Naive thymus-derived CD4-positive, alpha-beta T cell (primary cell): ENCODE data around the gene TTC7B. TPM values are rescaled to one million over a fixed set of nuclear protein-coding genes. Genes with fewer than 3 reads are reported as not detected.

Experiments
- ATAC-seq: fragments of 150-1000 bp; cut with Tn5 transposase; 2 replicates; pipeline ENCODE4 v1.10.0; 2021; ENCODE audit warnings: mild to moderate bottlenecking, moderate library complexity
- CTCF ChIA-PET: fragments of 350-600 bp; sonication (Branson Sonifier 250); formaldehyde crosslinking; loops from one replicate; lab custom pipeline; 2021; ENCODE audit warnings: antibody characterized with exemption; lab: Charles Lee
- POLR2A ChIA-PET: fragments of 350-600 bp; sonication (Branson Sonifier 250); formaldehyde crosslinking; loops from one replicate; lab custom pipeline; 2021; ENCODE audit warnings: antibody characterized with exemption, inconsistent platforms; lab: Charles Lee
- DNase-seq, 9 donors: peaks; one replicate each; pipeline versions ENCODE4 v3.0.0 to v3.0.0-alpha.2; 2020 to 2022; ENCODE audit warnings: mixed read lengths in 1 of 9
- H3K27ac ChIP-seq: one replicate; pipeline ENCODE4 v1.7.0; 2013; ENCODE audit warnings: mild to moderate bottlenecking, low read depth, low read length, moderate library complexity
- H3K27me3 ChIP-seq, 2 donors: one replicate each; pipeline ENCODE4 v1.7.0; 2013; ENCODE audit warnings: low read length in 2 of 2, mild to moderate bottlenecking in 2 of 2, moderate library complexity in 2 of 2; ENCODE audit not compliant: control insufficient read depth in 2 of 2, insufficient read depth in 2 of 2
- H3K36me3 ChIP-seq, 3 experiments: 1 replicate in 2 of 3; 2 replicates in 1 of 3; pipeline ENCODE4 v1.7.0; 2013; ENCODE audit warnings: low read length in 3 of 3, mild to moderate bottlenecking in 3 of 3, moderate library complexity in 1 of 3; ENCODE audit not compliant: insufficient read depth in 3 of 3, control insufficient read depth in 2 of 3
- H3K4me1 ChIP-seq, 2 donors: one replicate each; pipeline ENCODE4 v1.7.0; 2013; ENCODE audit warnings: low read length in 2 of 2, mild to moderate bottlenecking in 2 of 2, moderate library complexity in 1 of 2; ENCODE audit not compliant: control insufficient read depth in 2 of 2, insufficient read depth in 2 of 2
- H3K4me3 ChIP-seq: 2 replicates; pipeline ENCODE4 v1.7.0; 2013; ENCODE audit warnings: mild to moderate bottlenecking, low read length
- H3K9me3 ChIP-seq, 3 experiments: 1 replicate in 2 of 3; 2 replicates in 1 of 3; pipeline ENCODE4 v1.7.0; 2013; ENCODE audit warnings: low read length in 3 of 3; ENCODE audit not compliant: control insufficient read depth in 2 of 3
- H3K27ac Mint-ChIP-seq, 9 donors: one replicate each; pipeline ENCODE4 v1.8.0; 2020 to 2022; ENCODE audit warnings: mixed read lengths in 9 of 9, mild to moderate bottlenecking in 8 of 9, moderate library complexity in 5 of 9, inconsistent platforms in 2 of 9
- H3K27me3 Mint-ChIP-seq, 5 donors: one replicate each; pipeline ENCODE4 v1.8.0; 2021 to 2022; ENCODE audit warnings: mixed read lengths in 5 of 5, mild to moderate bottlenecking in 1 of 5
- H3K36me3 Mint-ChIP-seq, 5 donors: one replicate each; pipeline ENCODE4 v1.8.0; 2020 to 2022; ENCODE audit warnings: mixed read lengths in 5 of 5, mild to moderate bottlenecking in 3 of 5, inconsistent platforms in 1 of 5
- H3K4me1 Mint-ChIP-seq, 7 donors: one replicate each; pipeline ENCODE4 v1.8.0; 2020 to 2022; ENCODE audit warnings: mixed read lengths in 7 of 7, mild to moderate bottlenecking in 3 of 7, inconsistent platforms in 1 of 7
- H3K4me3 Mint-ChIP-seq, 10 donors: one replicate each; pipeline ENCODE4 v1.8.0; 2020 to 2022; ENCODE audit warnings: mild to moderate bottlenecking in 10 of 10, mixed read lengths in 10 of 10, moderate library complexity in 6 of 10, inconsistent platforms in 2 of 10
- H3K9me3 Mint-ChIP-seq, 11 donors: one replicate each; pipeline ENCODE4 v1.8.0; 2020 to 2022; ENCODE audit warnings: mixed read lengths in 11 of 11, mild to moderate bottlenecking in 4 of 11, inconsistent platforms in 1 of 11, moderate library complexity in 1 of 11
- intact Hi-C, 2 donors: fragments of 100-400 bp; cut with micrococcal nuclease; formaldehyde crosslinking; loops; one replicate each; pipeline ENCODE4 v1.15.1; 2023
- polyA plus RNA-seq, 2 donors: library from polyadenylated mRNA; unstranded; fragments of 300-500 nt; fragmentation: Illumina TruSeq; gene quantifications; one replicate each; pipeline ENCODE4 v1.2.3, GENCODE V29; 2021
- total RNA-seq, 6 experiments: library from RNA in 5 of 6; stranded (reverse) in 5 of 6; gene quantifications; 1 replicate in 5 of 6; 2 replicates in 1 of 6; pipeline ENCODE4 v1.2.3 and lab custom pipeline; 2021 to 2026

Gene TTC7B
- total and polyA plus RNA-seq, 7 experiments from 2014 or later: 0.08 to 9.5 (median 3.4) TPM; not detected in 2

- peaks cover 0 to 7% (median 3%) of the 10 kb centered on the region in 5 donors for H3K27me3 Mint-ChIP-seq
- ChIA-PET CTCF (no interaction called here), POLR2A (no interaction called here)
- no peak overlapping the region for H3K27ac Mint-ChIP-seq
- no peaks in the 10 kb centered on the region for H3K36me3 ChIP-seq
- H3K36me3 Mint-ChIP-seq: no peaks in the 10 kb centered on the region
- intact Hi-C loops: no loop called here
- DNase-seq (no peak), ATAC-seq (no peak)
- no peaks in the 10 kb centered on the region for H3K9me3 ChIP-seq
- H3K4me3 ChIP-seq: no peak overlapping the region
- H3K9me3 Mint-ChIP-seq: no peaks in the 10 kb centered on the region
- no peak overlapping the region for H3K4me3 Mint-ChIP-seq
- H3K27me3 ChIP-seq: no peaks in the 10 kb centered on the region
- peaks cover 0 to 2% (median 0%) of the 10 kb centered on the region in 7 donors for H3K4me1 Mint-ChIP-seq
- no peaks in the 10 kb centered on the region for H3K4me1 ChIP-seq
- H3K27ac ChIP-seq: no peak overlapping the region
These were observed 205.7 kb downstream of the TTC7B start for GRCh38 chr14:90610346-90611040.

GRCh38 chr14:90609376-90609775, 206.9 kb downstream of the TTC7B start:
- Mint-ChIP-seq H3K4me3 (no peak overlapping the region), H3K9me3 (no peaks in the 10 kb centered on the region), H3K27me3 (peaks cover 0 to 12% (median 6%) of the 10 kb centered on the region in 5 donors), H3K36me3 (no peaks in the 10 kb centered on the region), H3K4me1 (peaks cover 0 to 2% (median 0%) of the 10 kb centered on the region in 7 donors), H3K27ac (no peak overlapping the region)
- Histone ChIP-seq H3K27me3 (no peaks in the 10 kb centered on the region), H3K27ac (no peak overlapping the region), H3K4me1 (no peaks in the 10 kb centered on the region), H3K36me3 (no peaks in the 10 kb centered on the region), H3K9me3 (no peaks in the 10 kb centered on the region), H3K4me3 (no peak overlapping the region)
- no peak for ATAC-seq
- ChIA-PET CTCF (interaction anchor here (0.6 kb wide), 1 partner anchor 361 kb away, joined by 4 read pairs; no protein-coding TSS in a partner anchor), POLR2A (no interaction called here)
- intact Hi-C loops: no loop called here
- no peak for DNase-seq

GRCh38 chr14:90608929-90609341, 207.3 kb downstream of the TTC7B start:
- intact Hi-C loops: no loop called here
- Histone ChIP-seq H3K27ac (no peak overlapping the region), H3K27me3 (no peaks in the 10 kb centered on the region), H3K9me3 (no peaks in the 10 kb centered on the region), H3K4me3 (no peak overlapping the region), H3K4me1 (no peaks in the 10 kb centered on the region), H3K36me3 (no peaks in the 10 kb centered on the region)
- H3K27ac Mint-ChIP-seq: no peak overlapping the region
- peaks cover 0 to 2% (median 0%) of the 10 kb centered on the region in 7 donors for H3K4me1 Mint-ChIP-seq
- no peak for DNase-seq
- H3K4me3 Mint-ChIP-seq: no peak overlapping the region
- ATAC-seq: peak; percentile 44
- H3K36me3 Mint-ChIP-seq: no peaks in the 10 kb centered on the region
- ChIA-PET CTCF (interaction anchor here (0.6 kb wide), 1 partner anchor 360 kb away, joined by 4 read pairs; no protein-coding TSS in a partner anchor), POLR2A (no interaction called here)
- H3K27me3 Mint-ChIP-seq: peaks cover 0 to 16% (median 7%) of the 10 kb centered on the region in 5 donors
- H3K9me3 Mint-ChIP-seq: no peaks in the 10 kb centered on the region

GRCh38 chr14:90608281-90608680, 207.9 kb downstream of the TTC7B start:
- Mint-ChIP-seq H3K4me3 (no peak overlapping the region), H3K4me1 (peaks cover 0 to 2% (median 0%) of the 10 kb centered on the region in 7 donors), H3K36me3 (no peaks in the 10 kb centered on the region), H3K27ac (no peak overlapping the region), H3K27me3 (peaks cover 0 to 20% (median 10%) of the 10 kb centered on the region in 5 donors), H3K9me3 (no peaks in the 10 kb centered on the region)
- no peaks in the 10 kb centered on the region for H3K9me3 ChIP-seq
- CTCF ChIA-PET: no interaction called here
- H3K4me1 ChIP-seq: no peaks in the 10 kb centered on the region
- no peak overlapping the region for H3K27ac ChIP-seq
- no peak overlapping the region for H3K4me3 ChIP-seq
- intact Hi-C loops: no loop called here
- POLR2A ChIA-PET: no interaction called here
- ATAC-seq (no peak), DNase-seq (no peak)
- H3K36me3 ChIP-seq: no peaks in the 10 kb centered on the region
- H3K27me3 ChIP-seq: no peaks in the 10 kb centered on the region

GRCh38 chr14:90607141-90607540, 209.1 kb downstream of the TTC7B start:
- H3K27me3 Mint-ChIP-seq: peaks cover 4 to 26% (median 10%) of the 10 kb centered on the region in 5 donors
- no peak for ATAC-seq
- H3K4me3 Mint-ChIP-seq: no peak overlapping the region
- H3K36me3 ChIP-seq: no peaks in the 10 kb centered on the region
- ChIA-PET CTCF (no interaction called here), POLR2A (no interaction called here)
- no peaks in the 10 kb centered on the region for H3K9me3 ChIP-seq
- H3K4me1 Mint-ChIP-seq: peaks cover 0 to 2% (median 0%) of the 10 kb centered on the region in 7 donors
- H3K36me3 Mint-ChIP-seq: no peaks in the 10 kb centered on the region
- no peaks in the 10 kb centered on the region for H3K4me1 ChIP-seq
- no peaks in the 10 kb centered on the region for H3K27me3 ChIP-seq
- H3K9me3 Mint-ChIP-seq: no peaks in the 10 kb centered on the region
- intact Hi-C loops: no loop called here
- DNase-seq: no peak
- H3K4me3 ChIP-seq: no peak overlapping the region
- no peak overlapping the region for H3K27ac ChIP-seq
- H3K27ac Mint-ChIP-seq: no peak overlapping the region

GRCh38 chr14:90606434-90606833, 209.8 kb downstream of the TTC7B start:
- Histone ChIP-seq H3K36me3 (no peaks in the 10 kb centered on the region), H3K4me3 (no peak overlapping the region), H3K9me3 (no peaks in the 10 kb centered on the region), H3K27ac (no peak overlapping the region), H3K27me3 (no peaks in the 10 kb centered on the region), H3K4me1 (no peaks in the 10 kb centered on the region)
- no peaks in the 10 kb centered on the region for H3K36me3 Mint-ChIP-seq
- no peaks in the 10 kb centered on the region for H3K9me3 Mint-ChIP-seq
- no peak for ATAC-seq
- H3K27ac Mint-ChIP-seq: no peak overlapping the region
- ChIA-PET POLR2A (interaction anchor here (0.6 kb wide), 1 partner anchor 1147 kb away, joined by 3 read pairs; no protein-coding TSS in a partner anchor), CTCF (no interaction called here)
- intact Hi-C loops: no loop called here
- H3K27me3 Mint-ChIP-seq: peaks cover 4 to 26% (median 10%) of the 10 kb centered on the region in 5 donors
- no peak overlapping the region for H3K4me3 Mint-ChIP-seq
- DNase-seq: no peak
- peaks cover 0 to 2% (median 0%) of the 10 kb centered on the region in 7 donors for H3K4me1 Mint-ChIP-seq

- H3K27me3 ChIP-seq: no peaks in the 10 kb centered on the region
- H3K4me1 Mint-ChIP-seq: peaks cover 0 to 2% (median 0%) of the 10 kb centered on the region in 7 donors
- intact Hi-C loops: no loop called here
- H3K27ac Mint-ChIP-seq: peak overlapping the region in 1 of 9 donors; percentile 13
- ATAC-seq (no peak), DNase-seq (no peak)
- ChIA-PET POLR2A (no interaction called here), CTCF (interaction anchor here (0.6 kb wide), 1 partner anchor 429 kb away, joined by 3 read pairs; no protein-coding TSS in a partner anchor)
- H3K27ac ChIP-seq: no peak overlapping the region
- no peaks in the 10 kb centered on the region for H3K36me3 ChIP-seq
- H3K4me3 ChIP-seq: no peak overlapping the region
- no peaks in the 10 kb centered on the region for H3K9me3 Mint-ChIP-seq
- H3K27me3 Mint-ChIP-seq: peaks cover 4 to 26% (median 10%) of the 10 kb centered on the region in 5 donors
- H3K9me3 ChIP-seq: no peaks in the 10 kb centered on the region
- H3K36me3 Mint-ChIP-seq: no peaks in the 10 kb centered on the region
- no peak overlapping the region for H3K4me3 Mint-ChIP-seq
- no peaks in the 10 kb centered on the region for H3K4me1 ChIP-seq
These were observed 210.8 kb downstream of the TTC7B start for GRCh38 chr14:90605430-90605829.
